Panc1 (cell line): ENCODE results near the gene GIT1.

Source experiments
- CTCF ChIP-seq: fragments of 450-650 bp; IDR thresholded peaks from 2 replicates; pipeline ENCODE4 v1.5.1; 2017; ENCODE audit warnings: mild to moderate bottlenecking
- POLR2AphosphoS5 ChIP-seq: IDR thresholded peaks from 2 replicates; pipeline ENCODE4 v1.6.1; 2012; ENCODE audit warnings: mild to moderate bottlenecking, low read depth, low read length, moderate library complexity
- REST ChIP-seq, 2 experiments: IDR thresholded peaks; 2 replicates each; pipeline ENCODE4 v1.6.1; 2011 to 2012; ENCODE audit warnings: low read depth in 2 of 2, control low read depth in 1 of 2, low read length in 1 of 2, mild to moderate bottlenecking in 1 of 2, moderate library complexity in 1 of 2; ENCODE audit not compliant: insufficient read depth in 1 of 2
- TCF7L2 ChIP-seq: IDR thresholded peaks from 2 replicates; pipeline ENCODE4 v1.6.1; 2011; ENCODE audit warnings: mild to moderate bottlenecking, low read depth, low read length, inconsistent platforms

GRCh38 chr17:29567554-29568330 is 21.7 kb downstream of the GIT1 start:
- TF ChIP-seq REST (IDR thresholded peaks at IDR 0.05; ENCODE audit: insufficient read depth in 1 of 2, low read depth in 2 of 2, low read length in 1 of 2): no peak
- peak; percentile 72 for TF ChIP-seq CTCF
- no peak for TF ChIP-seq POLR2AphosphoS5
- no peak for TF ChIP-seq TCF7L2
